Mesenchymal stem cell (in vitro differentiated cells and primary cell): Measurements from ENCODE around the gene KRTCAP2.
A peak's percentile ranks its signal among the peaks of the same experiment; 100 is the strongest.

Source experiments
- DNase-seq: peaks from one replicate; pipeline ENCODE4 v3.0.0-alpha.2; 2013
- H2AFZ ChIP-seq: one replicate; pipeline ENCODE4 v1.6.1; 2013; ENCODE audit warnings: low read depth, mild to moderate bottlenecking, control low read depth, inconsistent platforms, low read length, moderate library complexity
- H2AK5ac ChIP-seq: 2 replicates; pipeline ENCODE4 v1.6.1; 2013; ENCODE audit warnings: low read length, moderate library complexity, mild to moderate bottlenecking, inconsistent platforms; ENCODE audit not compliant: severe bottlenecking
- H2BK120ac ChIP-seq: one replicate; pipeline ENCODE4 v1.6.1; 2013; ENCODE audit warnings: low read depth, mild to moderate bottlenecking, inconsistent platforms, low read length, moderate library complexity
- H2BK12ac ChIP-seq, 2 experiments: one replicate each; pipeline ENCODE4 v1.6.1; 2013; ENCODE audit warnings: inconsistent platforms in 2 of 2, low read length in 2 of 2, mild to moderate bottlenecking in 2 of 2, moderate library complexity in 2 of 2, control low read depth in 1 of 2
- H2BK15ac ChIP-seq: one replicate; pipeline ENCODE4 v1.6.1; 2013; ENCODE audit warnings: mild to moderate bottlenecking, low read depth, inconsistent platforms; ENCODE audit not compliant: poor library complexity, severe bottlenecking
- H2BK5ac ChIP-seq: 2 replicates; pipeline ENCODE4 v1.6.1; 2013; ENCODE audit warnings: low read depth, mild to moderate bottlenecking, low read length, control low read depth, inconsistent platforms; ENCODE audit not compliant: poor library complexity, severe bottlenecking
- H3K14ac ChIP-seq, 2 experiments: one replicate each; pipeline ENCODE4 v1.6.1; 2013; ENCODE audit warnings: inconsistent platforms in 2 of 2, low read length in 2 of 2, control low read depth in 1 of 2, mild to moderate bottlenecking in 1 of 2, moderate library complexity in 1 of 2
- H3K18ac ChIP-seq, 2 experiments: one replicate each; pipeline ENCODE4 v1.6.1; 2013; ENCODE audit warnings: inconsistent platforms in 2 of 2, low read length in 2 of 2, control low read depth in 1 of 2, low read depth in 1 of 2, mild to moderate bottlenecking in 1 of 2
- H3K23ac ChIP-seq, 2 experiments: one replicate each; pipeline ENCODE4 v1.6.1; 2013; ENCODE audit warnings: inconsistent platforms in 2 of 2, low read length in 2 of 2, mild to moderate bottlenecking in 2 of 2, moderate library complexity in 2 of 2, control low read depth in 1 of 2
- H3K27ac ChIP-seq: 2 replicates; pipeline ENCODE4 v1.5.1; 2013; ENCODE audit warnings: mild to moderate bottlenecking, moderate library complexity, low read length, control low read depth, inconsistent platforms; ENCODE audit not compliant: poor library complexity, severe bottlenecking
- H3K27me3 ChIP-seq, 2 experiments: 2 replicates each; pipeline versions ENCODE4 v1.6.1 to v1.7.0; 2013; ENCODE audit warnings: low read length in 2 of 2, mild to moderate bottlenecking in 2 of 2, moderate library complexity in 2 of 2, control low read depth in 1 of 2, inconsistent platforms in 1 of 2; ENCODE audit not compliant: control insufficient read depth in 1 of 2, insufficient read depth in 1 of 2
- H3K36me3 ChIP-seq, 2 experiments: 2 replicates each; pipeline versions ENCODE4 v1.6.1 to v1.7.0; 2013; ENCODE audit warnings: low read length in 2 of 2, control low read depth in 1 of 2, inconsistent platforms in 1 of 2, low read depth in 1 of 2, mild to moderate bottlenecking in 1 of 2; ENCODE audit not compliant: insufficient read depth in 2 of 2, control insufficient read depth in 1 of 2
- H3K4ac ChIP-seq, 2 experiments: one replicate each; pipeline ENCODE4 v1.6.1; 2013; ENCODE audit warnings: inconsistent platforms in 2 of 2, low read length in 2 of 2, mild to moderate bottlenecking in 2 of 2, moderate library complexity in 2 of 2, control low read depth in 1 of 2, low read depth in 1 of 2
- H3K4me1 ChIP-seq: 2 replicates; pipeline ENCODE4 v1.6.1; 2013; ENCODE audit warnings: low read depth, low read length, control low read depth; ENCODE audit not compliant: control insufficient read depth, insufficient read depth
- H3K4me2 ChIP-seq: 2 replicates; pipeline ENCODE4 v1.6.1; 2013; ENCODE audit warnings: low read length, mild to moderate bottlenecking, inconsistent platforms; ENCODE audit not compliant: poor library complexity, severe bottlenecking
- H3K4me3 ChIP-seq, 2 experiments: 2 replicates each; pipeline versions ENCODE4 v1.5.1 to v1.7.0; 2013; ENCODE audit warnings: low read length in 2 of 2, mild to moderate bottlenecking in 2 of 2, control low read depth in 1 of 2, low read depth in 1 of 2; ENCODE audit not compliant: insufficient read depth in 1 of 2
- H3K79me1 ChIP-seq: replicated peaks from 2 replicates; pipeline ENCODE4 v1.6.1; 2013; ENCODE audit warnings: mild to moderate bottlenecking, control low read depth, low read length, inconsistent platforms; ENCODE audit not compliant: poor library complexity, severe bottlenecking
- H3K9ac ChIP-seq: 2 replicates; pipeline ENCODE4 v1.7.0; 2013; ENCODE audit warnings: mild to moderate bottlenecking, low read length, moderate library complexity
- H3K9me3 ChIP-seq: 2 replicates; pipeline ENCODE4 v1.7.0; 2013; ENCODE audit warnings: mild to moderate bottlenecking, low read length; ENCODE audit not compliant: control insufficient read depth
- H4K8ac ChIP-seq: one replicate; pipeline ENCODE4 v1.6.1; 2013; ENCODE audit warnings: inconsistent platforms, mild to moderate bottlenecking, low read length, moderate library complexity
- H4K91ac ChIP-seq: one replicate; pipeline ENCODE4 v1.6.1; 2013; ENCODE audit warnings: mild to moderate bottlenecking, low read length, inconsistent platforms
- WGBS: methylation state at CpG from one replicate; pipeline ENCODE4 v1.1.7; 2013; ENCODE audit warnings: mixed read lengths; 5-methylcytosine and 5-hydroxymethylcytosine counted together

Gene KRTCAP2

GRCh38 chr1:155177918-155178281 is 4.8 kb upstream of the KRTCAP2 start:
- Histone ChIP-seq H3K4ac (no peak overlapping the region), H4K91ac (no peak overlapping the region), H3K18ac (no peak overlapping the region), H2AFZ (no peak overlapping the region), H2BK12ac (no peak overlapping the region), H4K8ac (no peak overlapping the region), H3K36me3 (peaks cover 39 to 57% of the 10 kb centered on the region in 2 experiments), H3K4me3 (no peak overlapping the region), H3K23ac (no peak overlapping the region), H3K27ac (no peak overlapping the region), H3K27me3 (no peaks in the 10 kb centered on the region), H2BK15ac (no peak overlapping the region), H3K4me1 (peaks cover 26% of the 10 kb centered on the region), H3K79me1 (peaks cover 14% of the 10 kb centered on the region), H2BK120ac (no peak overlapping the region), H3K9ac (no peak overlapping the region), H3K4me2 (no peak overlapping the region), H3K14ac (no peak overlapping the region), H2BK5ac (no peak overlapping the region), H3K9me3 (no peaks in the 10 kb centered on the region), H2AK5ac (no peak overlapping the region)
- no peak for DNase-seq
- WGBS: 97% methylated on average over 9 of the region's 9 CpGs

DNA sequence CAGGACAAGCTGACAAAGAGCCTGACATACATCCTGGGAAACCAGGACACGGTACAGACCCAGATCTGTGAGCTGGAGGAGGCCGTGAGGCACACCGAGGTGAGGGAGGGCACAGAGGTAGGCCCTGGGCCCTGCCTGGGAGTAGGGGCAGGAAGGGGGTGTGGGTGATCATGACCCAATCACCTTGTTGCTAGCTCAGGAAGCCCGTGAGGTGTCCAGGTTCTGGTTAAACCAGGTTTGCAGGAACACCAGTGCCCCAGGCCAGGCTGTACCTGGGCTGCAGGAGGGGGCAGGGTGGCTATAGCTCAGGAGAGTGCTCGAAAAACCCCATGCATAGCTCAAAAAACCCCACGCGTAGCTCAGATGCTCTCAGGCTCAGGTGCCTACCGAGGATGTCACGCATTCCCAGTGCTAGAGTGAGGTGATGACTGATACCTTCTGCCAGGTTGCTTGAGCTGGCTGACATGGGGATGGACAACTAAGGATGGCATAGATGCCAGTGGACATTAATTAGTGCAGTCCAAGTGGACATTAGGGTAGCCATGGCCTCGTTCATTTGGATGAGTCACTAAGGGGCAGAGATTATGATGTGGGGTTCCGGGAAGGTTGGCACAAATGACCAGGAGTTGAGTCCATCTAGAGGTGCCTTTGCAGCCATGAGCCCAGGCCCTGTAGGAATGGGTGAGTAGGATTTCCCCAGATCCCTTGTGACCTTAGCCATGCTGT is 4.3 kb upstream of the KRTCAP2 start:
- no peak overlapping the region for H3K14ac ChIP-seq
- no peak overlapping the region for H2AFZ ChIP-seq
- H3K23ac ChIP-seq: no peak overlapping the region
- H3K27me3 ChIP-seq: no peaks in the 10 kb centered on the region
- no peak overlapping the region for H2BK15ac ChIP-seq
- H2BK12ac ChIP-seq: peak overlapping the region in 1 of 2 experiments; percentile 6
- H2BK5ac ChIP-seq: no peak overlapping the region
- no peak overlapping the region for H3K27ac ChIP-seq
- DNase-seq: no peak
- H3K4me3 ChIP-seq: no peak overlapping the region
- no peak overlapping the region for H3K4me2 ChIP-seq
- no peak overlapping the region for H3K18ac ChIP-seq
- no peak overlapping the region for H3K4ac ChIP-seq
- H2AK5ac ChIP-seq: peak overlapping the region; percentile 20
- H4K91ac ChIP-seq: peak overlapping the region; percentile 20
- H3K4me1 ChIP-seq: peaks cover 26% of the 10 kb centered on the region
- WGBS: 87% methylated on average over 11 of the region's 11 CpGs
- peaks cover 39 to 55% of the 10 kb centered on the region in 2 experiments for H3K36me3 ChIP-seq
- no peaks in the 10 kb centered on the region for H3K9me3 ChIP-seq
- no peak overlapping the region for H2BK120ac ChIP-seq
- no peak overlapping the region for H4K8ac ChIP-seq
- peak overlapping the region; percentile 27 for H3K9ac ChIP-seq
- H3K79me1 ChIP-seq: peaks cover 14% of the 10 kb centered on the region

DNA sequence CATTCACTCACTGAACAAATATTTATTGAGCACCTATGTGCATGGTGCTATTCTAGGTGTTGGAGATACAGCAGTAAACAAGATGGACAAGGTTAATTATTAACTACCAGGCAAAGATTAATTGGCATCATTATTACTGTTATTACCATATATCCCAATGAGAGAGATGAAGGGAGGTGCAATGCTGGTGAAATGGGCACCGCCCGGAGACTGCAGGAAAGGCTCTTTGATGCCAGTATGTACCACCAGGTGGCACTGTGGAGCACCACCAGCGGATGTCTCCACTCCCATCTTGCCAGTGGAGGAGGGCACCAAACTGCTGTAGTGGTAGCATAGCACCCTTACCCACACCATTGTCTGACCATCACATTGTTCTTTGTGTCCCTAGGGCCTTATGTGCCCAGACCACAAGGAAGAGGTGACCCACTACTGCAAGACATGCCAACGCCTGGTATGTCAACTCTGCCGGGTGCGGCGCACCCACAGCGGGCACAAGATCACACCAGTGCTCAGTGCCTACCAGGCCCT is 3.5 kb upstream of the KRTCAP2 start:
- peak; percentile 70 for DNase-seq
- WGBS: 64% methylated on average over 8 of the region's 8 CpGs
- no peak overlapping the region for H2AFZ ChIP-seq

DNA sequence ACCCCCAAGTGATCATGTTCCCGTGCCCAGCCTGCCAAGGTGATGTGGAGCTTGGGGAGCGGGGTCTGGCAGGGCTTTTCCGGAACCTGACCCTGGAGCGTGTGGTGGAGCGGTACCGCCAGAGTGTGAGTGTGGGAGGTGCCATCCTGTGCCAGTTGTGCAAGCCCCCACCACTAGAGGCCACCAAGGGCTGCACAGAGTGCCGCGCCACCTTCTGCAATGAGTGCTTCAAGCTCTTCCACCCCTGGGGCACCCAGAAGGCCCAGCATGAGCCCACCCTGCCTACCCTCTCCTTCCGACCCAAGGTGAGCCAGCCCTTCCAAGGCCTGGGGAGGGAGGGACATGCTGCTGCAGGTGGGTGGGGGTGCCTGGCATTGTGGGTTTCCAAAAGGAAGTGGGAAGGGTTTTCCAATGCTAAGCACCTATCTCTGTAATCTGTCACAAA is 2.8 kb upstream of the KRTCAP2 start:
- 94% methylated on average over 6 of the region's 9 CpGs for WGBS
- Histone ChIP-seq H3K14ac (no peak overlapping the region), H4K91ac (no peak overlapping the region), H3K4me3 (no peak overlapping the region), H3K18ac (no peak overlapping the region), H3K4me1 (peaks cover 26% of the 10 kb centered on the region), H3K36me3 (peaks cover 38 to 46% of the 10 kb centered on the region in 2 experiments), H3K79me1 (peaks cover 15% of the 10 kb centered on the region), H3K4me2 (no peak overlapping the region), H3K4ac (no peak overlapping the region), H3K9ac (no peak overlapping the region), H2BK12ac (no peak overlapping the region), H2BK15ac (no peak overlapping the region), H2BK120ac (no peak overlapping the region), H3K27ac (no peak overlapping the region), H2AK5ac (no peak overlapping the region), H3K23ac (no peak overlapping the region), H3K9me3 (no peaks in the 10 kb centered on the region), H2BK5ac (no peak overlapping the region), H3K27me3 (no peaks in the 10 kb centered on the region), H2AFZ (no peak overlapping the region), H4K8ac (no peak overlapping the region)
- DNase-seq: no peak

More for the DNA sequence above, 3.5 kb upstream of the KRTCAP2 start:
- peak overlapping the region; percentile 52 for H4K91ac ChIP-seq
- H3K27ac ChIP-seq: no peak overlapping the region
- no peak overlapping the region for H2BK120ac ChIP-seq
- peak overlapping the region; percentile 27 for H3K9ac ChIP-seq
- peak overlapping the region; percentile 20 for H2AK5ac ChIP-seq
- peak overlapping the region in 1 of 2 experiments; percentile 5 for H3K4ac ChIP-seq
- H3K27me3 ChIP-seq: no peaks in the 10 kb centered on the region
- no peak overlapping the region for H2BK5ac ChIP-seq
- peak overlapping the region in 1 of 2 experiments; percentile 28 for H3K18ac ChIP-seq
- no peak overlapping the region for H3K4me3 ChIP-seq
- no peak overlapping the region for H3K4me2 ChIP-seq
- H4K8ac ChIP-seq: peak overlapping the region; percentile 81
- peaks cover 37 to 47% of the 10 kb centered on the region in 2 experiments for H3K36me3 ChIP-seq
- H2BK15ac ChIP-seq: no peak overlapping the region
- H3K23ac ChIP-seq: no peak overlapping the region
- no peak overlapping the region for H3K14ac ChIP-seq
- peaks cover 26% of the 10 kb centered on the region for H3K4me1 ChIP-seq
- no peaks in the 10 kb centered on the region for H3K9me3 ChIP-seq
- H2BK12ac ChIP-seq: peak overlapping the region; percentile 6 to 33
- H3K79me1 ChIP-seq: peaks cover 14% of the 10 kb centered on the region
